Osteoblast (primary cell): ENCODE results near the gene PLB1. TPM values are rescaled to one million over a fixed set of nuclear protein-coding genes. Genes with fewer than 3 reads are reported as not detected.
"Not testable (repeated sequence)": the region's sequence is repeated elsewhere in the genome, so short reads cannot be mapped to it uniquely, and the experiment has no call there.

ENCODE experiments used
- DNase-seq: peaks from one replicate; pipeline ENCODE4 v3.0.0; 2011; ENCODE audit warnings: low spot score, mixed read lengths; ENCODE audit not compliant: insufficient read length; ENCODE audit errors: missing footprints
- H2AFZ ChIP-seq: 2 replicates; pipeline ENCODE4 v1.6.0; 2011; ENCODE audit warnings: mild to moderate bottlenecking, low read length
- H3K27ac ChIP-seq: 2 replicates; pipeline ENCODE4 v1.5.1; 2011; ENCODE audit warnings: mild to moderate bottlenecking, low read depth, low read length, moderate library complexity
- H3K27me3 ChIP-seq: 2 replicates; pipeline ENCODE4 v1.6.0; 2012; ENCODE audit warnings: mild to moderate bottlenecking, control low read depth, inconsistent platforms, low read length, moderate library complexity; ENCODE audit not compliant: insufficient read depth
- H3K36me3 ChIP-seq: 2 replicates; pipeline ENCODE4 v1.5.1; 2011; ENCODE audit warnings: mild to moderate bottlenecking, low read length, control low read depth, moderate library complexity; ENCODE audit not compliant: insufficient read depth
- H3K4me1 ChIP-seq: 2 replicates; pipeline ENCODE4 v1.5.1; 2011; ENCODE audit warnings: mild to moderate bottlenecking, low read length, control low read depth, moderate library complexity; ENCODE audit not compliant: insufficient read depth
- H3K4me2 ChIP-seq: 2 replicates; pipeline ENCODE4 v1.6.0; 2011; ENCODE audit warnings: mild to moderate bottlenecking, low read length; ENCODE audit not compliant: insufficient read depth
- H3K4me3 ChIP-seq: fragments of 200-600 bp; sonication (generic); 3 replicates; pipeline ENCODE4 v1.5.1; 2012; ENCODE audit warnings: mild to moderate bottlenecking, low read length, inconsistent platforms; ENCODE audit not compliant: insufficient read depth
- H3K79me2 ChIP-seq: 2 replicates; pipeline ENCODE4 v1.6.0; 2012; ENCODE audit warnings: mild to moderate bottlenecking, low read length, control low read depth, inconsistent platforms; ENCODE audit not compliant: insufficient read depth
- H3K9me3 ChIP-seq: 2 replicates; pipeline ENCODE4 v1.5.1; 2011; ENCODE audit warnings: low read depth, low read length, control low read depth
- H4K20me1 ChIP-seq: 2 replicates; pipeline ENCODE4 v1.6.0; 2012; ENCODE audit warnings: mild to moderate bottlenecking, low read length, control low read depth; ENCODE audit not compliant: insufficient read depth
- total RNA-seq: library from RNA; depleted of rRNA; stranded (reverse); fragments of >200 nt; gene quantifications from 2 replicates; pipeline ENCODE4 v1.2.3, GENCODE V29; 2012
- TF ChIP-seq, protein P1 (sequence below): IDR thresholded peaks from 2 replicates; pipeline ENCODE4 v1.5.1; 2011; ENCODE audit warnings: mild to moderate bottlenecking, low read depth, low read length, moderate library complexity; ENCODE audit errors: extremely low read depth

The PLB1 gene
- total RNA-seq, 1 donor: 0.36 TPM

DNA sequence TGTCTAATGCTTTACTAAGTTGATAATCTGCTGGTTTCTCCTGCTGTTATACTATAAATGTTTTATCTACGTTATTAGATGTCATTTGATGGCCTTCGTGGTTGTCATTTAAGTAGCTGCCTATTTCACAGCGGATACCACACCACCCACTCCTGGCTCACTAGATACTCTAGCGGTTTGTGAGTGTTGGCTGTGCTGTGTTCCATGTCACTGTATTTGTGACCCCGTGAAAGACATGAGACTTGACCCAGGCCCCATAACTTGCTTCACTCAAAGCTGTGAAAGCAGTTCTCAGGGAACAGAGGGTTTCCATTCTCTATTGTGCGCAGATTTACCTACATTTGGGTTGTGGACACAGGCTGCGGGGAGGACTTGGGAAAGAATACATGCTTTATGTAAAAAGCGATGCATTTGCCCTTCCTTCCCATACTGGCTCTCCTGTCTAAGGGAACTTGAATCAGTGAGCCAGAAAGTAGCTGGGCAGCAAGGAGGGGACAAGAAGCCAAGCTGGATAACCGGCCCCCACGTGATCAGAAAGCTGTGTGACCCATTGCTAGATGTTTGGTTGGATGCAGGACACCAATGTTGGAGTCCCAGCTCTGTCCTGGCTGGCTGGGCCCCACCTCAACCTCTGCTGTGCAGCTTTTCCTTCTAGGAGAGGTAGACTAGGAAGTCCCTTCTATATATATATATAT lies 52.2 kb downstream of the PLB1 start:
- TF ChIP-seq, protein P1, sequence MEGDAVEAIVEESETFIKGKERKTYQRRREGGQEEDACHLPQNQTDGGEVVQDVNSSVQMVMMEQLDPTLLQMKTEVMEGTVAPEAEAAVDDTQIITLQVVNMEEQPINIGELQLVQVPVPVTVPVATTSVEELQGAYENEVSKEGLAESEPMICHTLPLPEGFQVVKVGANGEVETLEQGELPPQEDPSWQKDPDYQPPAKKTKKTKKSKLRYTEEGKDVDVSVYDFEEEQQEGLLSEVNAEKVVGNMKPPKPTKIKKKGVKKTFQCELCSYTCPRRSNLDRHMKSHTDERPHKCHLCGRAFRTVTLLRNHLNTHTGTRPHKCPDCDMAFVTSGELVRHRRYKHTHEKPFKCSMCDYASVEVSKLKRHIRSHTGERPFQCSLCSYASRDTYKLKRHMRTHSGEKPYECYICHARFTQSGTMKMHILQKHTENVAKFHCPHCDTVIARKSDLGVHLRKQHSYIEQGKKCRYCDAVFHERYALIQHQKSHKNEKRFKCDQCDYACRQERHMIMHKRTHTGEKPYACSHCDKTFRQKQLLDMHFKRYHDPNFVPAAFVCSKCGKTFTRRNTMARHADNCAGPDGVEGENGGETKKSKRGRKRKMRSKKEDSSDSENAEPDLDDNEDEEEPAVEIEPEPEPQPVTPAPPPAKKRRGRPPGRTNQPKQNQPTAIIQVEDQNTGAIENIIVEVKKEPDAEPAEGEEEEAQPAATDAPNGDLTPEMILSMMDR: no peak
- no peaks in the 10 kb centered on the region for H3K9me3 ChIP-seq
- no peak for DNase-seq
- H3K27me3 ChIP-seq: no peaks in the 10 kb centered on the region
- no peaks in the 10 kb centered on the region for H4K20me1 ChIP-seq
- H3K36me3 ChIP-seq: no peaks in the 10 kb centered on the region
- H2AFZ ChIP-seq: no peak overlapping the region
- no peak overlapping the region for H3K4me2 ChIP-seq
- H3K4me3 ChIP-seq: no peak overlapping the region
- peaks cover 17% of the 10 kb centered on the region for H3K4me1 ChIP-seq
- H3K79me2 ChIP-seq: no peaks in the 10 kb centered on the region
- no peak overlapping the region for H3K27ac ChIP-seq

DNA sequence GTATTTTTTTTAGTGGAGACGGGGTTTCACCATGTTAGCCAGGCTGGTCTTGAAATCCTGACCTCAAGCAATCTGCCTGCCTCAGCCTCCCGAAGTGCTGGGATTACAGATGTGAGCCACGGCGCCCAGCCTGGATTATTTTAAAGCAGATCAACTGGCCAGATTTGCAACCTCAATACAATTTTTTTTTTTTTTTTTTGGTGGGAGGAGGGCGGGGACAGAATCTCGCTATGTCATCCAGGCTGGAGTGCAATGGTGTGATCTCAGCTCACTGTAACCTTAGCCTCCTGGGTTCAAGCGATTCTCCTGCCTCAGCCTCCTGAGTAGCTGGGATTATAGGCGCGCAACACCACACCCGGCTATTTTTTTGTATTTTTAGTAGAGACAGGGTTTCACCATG lies 54.5 kb downstream of the PLB1 start:
- H3K27ac ChIP-seq, H3K4me1 ChIP-seq, H3K36me3 ChIP-seq, H3K4me2 ChIP-seq, H3K9me3 ChIP-seq, H4K20me1 ChIP-seq, H2AFZ ChIP-seq, DNase-seq, H3K4me3 ChIP-seq, H3K79me2 ChIP-seq, H3K27me3 ChIP-seq: not testable (repeated sequence)

DNA sequence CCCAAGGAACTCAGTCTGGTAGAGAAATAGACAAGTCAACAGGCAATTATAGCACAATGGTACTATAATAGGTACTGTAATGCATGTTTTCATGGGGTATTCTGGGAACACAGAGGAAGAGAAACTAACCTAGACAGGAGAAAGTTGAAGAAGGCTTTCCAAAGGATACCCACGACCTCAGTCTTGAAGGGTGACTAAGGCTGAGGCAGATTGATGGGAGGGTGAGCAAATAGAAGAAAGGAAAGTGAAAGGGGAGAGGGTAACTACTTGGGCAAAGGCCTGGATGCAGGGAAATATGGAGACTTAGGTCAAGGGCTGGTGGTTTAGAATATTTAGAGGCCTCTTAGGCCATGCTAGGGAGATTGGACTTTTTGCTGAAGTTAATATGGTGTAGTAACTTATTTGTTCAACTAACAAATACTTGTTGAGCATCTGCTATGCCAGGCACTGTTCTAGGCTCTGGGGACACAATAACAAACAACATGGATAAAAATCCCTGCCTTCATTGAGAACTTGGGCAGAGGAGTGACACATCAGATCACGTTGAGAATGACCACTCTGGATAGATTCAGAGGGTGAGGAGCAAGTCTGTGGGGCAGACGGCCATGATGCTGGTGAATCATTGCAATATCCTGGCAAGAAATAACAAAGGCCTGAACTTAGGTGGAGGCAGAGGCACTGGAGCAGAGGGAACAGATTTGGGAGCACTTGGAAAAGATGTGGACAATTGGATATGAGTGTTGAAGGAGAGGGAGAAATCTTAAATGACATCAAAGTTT lies 56.4 kb downstream of the PLB1 start:
- H3K4me1 ChIP-seq: peaks cover 10% of the 10 kb centered on the region
- H4K20me1 ChIP-seq: no peaks in the 10 kb centered on the region
- no peaks in the 10 kb centered on the region for H3K79me2 ChIP-seq
- H3K4me3 ChIP-seq: no peak overlapping the region
- H3K36me3 ChIP-seq: no peaks in the 10 kb centered on the region
- H2AFZ ChIP-seq: peak overlapping the region; percentile 72
- TF ChIP-seq, protein P1: no peak
- DNase-seq: peak; percentile 84
- no peaks in the 10 kb centered on the region for H3K9me3 ChIP-seq
- no peaks in the 10 kb centered on the region for H3K27me3 ChIP-seq
- H3K27ac ChIP-seq: peak overlapping the region; percentile 73
- no peak overlapping the region for H3K4me2 ChIP-seq

DNA sequence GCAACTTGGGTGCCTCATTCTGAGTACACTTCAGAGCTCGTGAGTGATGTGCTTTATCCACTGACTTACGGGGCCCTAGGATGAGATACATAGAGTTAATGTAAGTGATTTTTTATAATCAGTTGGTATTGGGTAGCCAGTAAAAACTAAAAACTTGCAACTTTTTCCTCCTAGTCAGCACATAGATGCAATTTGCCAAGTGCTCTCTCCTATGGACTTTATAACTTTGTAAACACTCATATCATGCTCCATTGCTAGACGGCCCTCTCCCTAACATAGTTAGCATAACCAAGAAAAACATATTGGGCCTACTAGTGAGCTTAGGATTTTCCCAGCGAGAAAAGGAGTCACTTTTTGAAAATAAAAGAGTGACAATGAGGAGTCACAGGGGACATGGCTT lies 60.4 kb downstream of the PLB1 start:
- H2AFZ ChIP-seq: no peak overlapping the region
- no peaks in the 10 kb centered on the region for H3K79me2 ChIP-seq
- no peak for DNase-seq
- H3K27me3 ChIP-seq: no peaks in the 10 kb centered on the region
- peaks cover 10% of the 10 kb centered on the region for H3K4me1 ChIP-seq
- H4K20me1 ChIP-seq: no peaks in the 10 kb centered on the region
- no peak overlapping the region for H3K27ac ChIP-seq
- no peaks in the 10 kb centered on the region for H3K36me3 ChIP-seq
- TF ChIP-seq, protein P1: no peak
- H3K9me3 ChIP-seq: no peaks in the 10 kb centered on the region
- H3K4me2 ChIP-seq: no peak overlapping the region
- H3K4me3 ChIP-seq: no peak overlapping the region
